Stimulated activated CD4-positive, alpha-beta T cell treated with anti-CD3 and anti-CD28 coated beads, TNF-alpha, amount 100 ng/mL, for 24 hours (primary cell): ENCODE data around the gene ERGIC1.

ENCODE experiments used
- DNase-seq, 3 experiments: peaks; one replicate each; pipeline ENCODE4 v3.0.0-alpha.2; 2020; ENCODE audit warnings: low read depth in 3 of 3

Gene ERGIC1

GRCh38 chr5:172864747-172865146, 30.7 kb downstream of the ERGIC1 start:
- DNase-seq, result no peak

- DNase-seq, result no peak
These were observed 32.3 kb downstream of the ERGIC1 start for GRCh38 chr5:172866378-172866777.

GRCh38 chr5:172866802-172867748, 33.0 kb downstream of the ERGIC1 start:
- DNase-seq, result no peak

- DNase-seq, result no peak
These were observed 33.8 kb downstream of the ERGIC1 start for GRCh38 chr5:172867761-172868435.

GRCh38 chr5:172868436-172868923, 34.4 kb downstream of the ERGIC1 start:
- DNase-seq, result no peak

- DNase-seq, result no peak
These were observed 35.0 kb downstream of the ERGIC1 start for GRCh38 chr5:172868924-172869591.

GRCh38 chr5:172869691-172870090, 35.6 kb downstream of the ERGIC1 start:
- no peak for DNase-seq

- no peak for DNase-seq
These were observed 36.3 kb downstream of the ERGIC1 start for GRCh38 chr5:172870291-172870714.

GRCh38 chr5:172870715-172871461, 36.8 kb downstream of the ERGIC1 start:
- no peak for DNase-seq

- no peak for DNase-seq
These were observed 37.5 kb downstream of the ERGIC1 start for GRCh38 chr5:172871536-172871935.

- DNase-seq, result no peak
These were observed 37.9 kb downstream of the ERGIC1 start for GRCh38 chr5:172871982-172872381.

- no peak for DNase-seq
These were observed 39.0 kb downstream of the ERGIC1 start for GRCh38 chr5:172872997-172873491.

GRCh38 chr5:172873513-172873912, 39.5 kb downstream of the ERGIC1 start:
- DNase-seq, result no peak

- DNase-seq, result no peak
These were observed 40.8 kb downstream of the ERGIC1 start for GRCh38 chr5:172874647-172875504.

GRCh38 chr5:172875505-172876279, 41.6 kb downstream of the ERGIC1 start:
- DNase-seq, result no peak

GRCh38 chr5:172876578-172876977, 42.5 kb downstream of the ERGIC1 start:
- DNase-seq, result no peak

GRCh38 chr5:172877466-172878260, 43.6 kb downstream of the ERGIC1 start:
- DNase-seq, result no peak

GRCh38 chr5:172878585-172878932, 44.5 kb downstream of the ERGIC1 start:
- no peak for DNase-seq
